ENCODE results near the gene KRTAP1-4. TPM values are rescaled to one million over a fixed set of nuclear protein-coding genes. Genes with fewer than 3 reads are reported as not detected.
A peak's percentile ranks its signal among the peaks of the same experiment; 100 is the strongest.

Gene KRTAP1-4
- total RNA-seq, 4 donors from 2014 or later = not detected

DNA sequence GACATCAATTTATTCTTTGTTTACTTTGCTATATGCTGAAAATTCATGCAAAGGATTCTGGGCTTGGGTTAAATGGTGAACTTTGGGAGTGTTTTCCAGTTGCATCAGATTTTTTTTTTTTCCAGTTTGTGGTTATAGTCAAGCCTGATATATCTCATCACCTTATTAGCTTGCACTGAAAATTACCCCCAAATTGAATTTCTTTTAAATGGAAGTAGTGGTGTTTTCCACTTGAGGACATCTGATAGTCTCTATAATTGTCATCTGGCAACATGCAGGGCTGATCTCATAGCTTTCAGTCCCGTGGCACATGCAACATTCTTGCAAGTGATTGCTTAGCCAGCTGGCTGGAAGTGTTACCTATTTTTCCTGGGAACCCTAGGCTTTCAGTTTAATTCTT is 16.4 kb downstream of the KRTAP1-4 start:
- no peaks in the 10 kb centered on the region for H3K27me3 ChIP-seq

GRCh38 chr17:41013181-41013580 is 16.8 kb downstream of the KRTAP1-4 start:
- ATAC-seq (no peak), DNase-seq (no peak)
- TF ChIP-seq CTCF (IDR thresholded peaks at IDR 0.05 in 4 of 5, conservative IDR thresholded peaks at IDR 0.05 in 1 of 5) (no peak), POLR2A (IDR thresholded peaks at IDR 0.05) (no peak)
- H3K27ac ChIP-seq = no peak overlapping the region
- H3K27me3 ChIP-seq = no peaks in the 10 kb centered on the region
- intact Hi-C loops (cut with DNase I; ENCODE audit: low total_unique reads) = no loop called here
- H3K4me1 ChIP-seq = peaks cover 7 to 8% of the 10 kb centered on the region in 2 donors
- H3K4me3 ChIP-seq = no peak overlapping the region
- no peaks in the 10 kb centered on the region for H3K9me3 ChIP-seq
- in situ Hi-C loops (cut with MboI; ENCODE audit: low sequenced_read_pairs in 4 of 4) = no loop called here
- no peaks in the 10 kb centered on the region for H3K36me3 ChIP-seq

More for the DNA sequence above, 16.4 kb downstream of the KRTAP1-4 start:
- Histone ChIP-seq H3K9me3 (no peaks in the 10 kb centered on the region), H3K4me1 (peaks cover 7 to 8% of the 10 kb centered on the region in 2 donors), H3K4me3 (no peak overlapping the region), H3K27ac (no peak overlapping the region), H3K36me3 (no peaks in the 10 kb centered on the region)
- no peak for TF ChIP-seq POLR2A (IDR thresholded peaks at IDR 0.05)
- TF ChIP-seq CTCF (IDR thresholded peaks at IDR 0.05 in 4 of 5, conservative IDR thresholded peaks at IDR 0.05 in 1 of 5) = no peak
- ATAC-seq = peak in 1 of 2 donors; percentile 73
- DNase-seq = no peak
- intact Hi-C loops (cut with DNase I; ENCODE audit: low total_unique reads) (no loop called here), in situ Hi-C loops (cut with MboI; ENCODE audit: low sequenced_read_pairs in 4 of 4) (no loop called here)

GRCh38 chr17:41012326-41013120 is 17.5 kb downstream of the KRTAP1-4 start:
- H3K27ac ChIP-seq = no peak overlapping the region
- H3K27me3 ChIP-seq = no peaks in the 10 kb centered on the region
- H3K36me3 ChIP-seq = no peaks in the 10 kb centered on the region
- intact Hi-C loops (cut with DNase I; ENCODE audit: low total_unique reads) (no loop called here), in situ Hi-C loops (cut with MboI; ENCODE audit: low sequenced_read_pairs in 4 of 4) (no loop called here)
- ATAC-seq (no peak), DNase-seq (no peak)
- no peaks in the 10 kb centered on the region for H3K9me3 ChIP-seq
- peaks cover 7 to 8% of the 10 kb centered on the region in 2 donors for H3K4me1 ChIP-seq
- no peak overlapping the region for H3K4me3 ChIP-seq
- no peak for TF ChIP-seq POLR2A (IDR thresholded peaks at IDR 0.05)
- no peak for TF ChIP-seq CTCF (IDR thresholded peaks at IDR 0.05 in 4 of 5, conservative IDR thresholded peaks at IDR 0.05 in 1 of 5)

DNA sequence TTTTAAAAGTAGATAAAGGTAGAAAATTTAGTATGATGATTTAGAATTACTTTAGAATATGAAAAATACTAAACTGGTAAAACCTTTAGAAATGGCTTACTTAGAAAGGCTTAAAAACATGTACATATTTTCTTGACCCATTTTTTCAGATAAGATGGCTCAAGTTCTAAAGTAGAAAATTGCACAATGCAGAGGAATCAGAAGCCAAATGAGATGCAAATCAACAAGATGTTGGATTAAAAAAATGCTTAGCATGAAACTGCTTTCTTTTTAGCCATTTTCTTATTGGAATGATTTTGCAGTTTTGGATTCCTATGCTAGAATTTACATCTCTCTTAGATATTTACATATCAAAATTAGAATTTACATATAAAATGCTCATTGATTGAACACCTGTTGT is 19.6 kb downstream of the KRTAP1-4 start:
- Histone ChIP-seq H3K27me3 (no peaks in the 10 kb centered on the region), H3K4me1 (peaks cover 7 to 8% of the 10 kb centered on the region in 2 donors), H3K36me3 (no peaks in the 10 kb centered on the region), H3K27ac (no peak overlapping the region), H3K4me3 (no peak overlapping the region), H3K9me3 (no peaks in the 10 kb centered on the region)
- intact Hi-C loops (cut with DNase I; ENCODE audit: low total_unique reads) (no loop called here), in situ Hi-C loops (cut with MboI; ENCODE audit: low sequenced_read_pairs in 4 of 4) (no loop called here)
- DNase-seq = no peak
- TF ChIP-seq CTCF (IDR thresholded peaks at IDR 0.05 in 4 of 5, conservative IDR thresholded peaks at IDR 0.05 in 1 of 5) (no peak), POLR2A (IDR thresholded peaks at IDR 0.05) (no peak)
- ATAC-seq = no peak

Measured in gastrocnemius medialis (tissue), 4 donors.